ENCODE measurements around the gene DIMT1. TPM values are rescaled to one million over a fixed set of nuclear protein-coding genes. Genes with fewer than 3 reads are reported as not detected.

The DIMT1 gene
- total RNA-seq, 1 donor from 2014 or later = 49.3 TPM

DNA sequence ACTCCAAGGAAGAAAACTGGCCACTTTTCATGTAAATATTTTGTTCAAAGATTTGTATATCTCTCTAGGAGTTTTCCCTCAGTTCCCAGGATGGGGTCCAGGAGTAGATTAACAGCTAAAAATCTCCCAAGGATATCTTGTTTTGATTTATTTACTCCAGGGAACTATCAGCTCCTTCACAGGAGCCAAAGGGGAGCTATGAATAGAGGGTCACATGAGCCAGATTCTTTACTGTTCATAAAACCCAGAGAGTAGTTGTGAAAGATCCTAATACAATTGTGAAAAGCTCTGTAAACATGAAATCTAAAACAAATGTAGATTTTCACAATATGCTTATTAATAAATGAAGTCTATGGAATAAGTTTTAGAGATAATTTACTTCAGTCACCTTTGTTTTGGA is 16.9 kb downstream of the DIMT1 start:
- peaks cover 49% of the 10 kb centered on the region for H3K36me3 Mint-ChIP-seq (ENCODE audit: low read depth)
- no peaks in the 10 kb centered on the region for H3K27me3 Mint-ChIP-seq
- H3K27ac Mint-ChIP-seq = no peak overlapping the region
- H3K4me1 Mint-ChIP-seq = peaks cover 7% of the 10 kb centered on the region
- intact Hi-C loops (cut with micrococcal nuclease) = no loop called here
- no peak overlapping the region for H3K4me3 Mint-ChIP-seq
- no peaks in the 10 kb centered on the region for H3K9me3 Mint-ChIP-seq
- DNase-seq = no peak

DNA sequence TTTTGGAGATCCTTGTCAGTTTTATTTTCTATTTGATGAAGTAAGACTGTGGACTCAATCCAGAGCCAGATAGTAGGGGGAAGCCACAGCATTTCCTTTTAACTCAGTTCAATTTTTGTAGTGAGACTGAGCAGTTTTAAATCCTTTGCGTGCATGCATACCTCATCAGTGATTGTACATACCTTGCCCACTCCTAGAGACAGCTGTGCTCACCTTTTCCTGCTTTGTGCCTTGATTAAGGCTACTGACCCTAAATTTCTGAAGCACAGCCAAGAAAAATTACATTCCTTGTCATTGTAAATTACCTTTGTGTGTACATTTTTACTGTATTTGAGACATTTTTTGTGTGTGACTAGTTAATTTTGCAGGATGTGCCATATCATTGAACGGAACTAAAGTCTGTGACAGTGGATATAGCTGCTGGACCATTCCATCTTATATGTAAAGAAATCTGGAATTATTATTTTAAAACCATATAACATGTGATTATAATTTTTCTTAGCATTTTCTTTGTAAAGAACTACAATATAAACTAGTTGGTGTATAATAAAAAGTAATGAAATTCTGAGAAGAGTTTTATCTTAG is 17.8 kb downstream of the DIMT1 start:
- no peak overlapping the region for H3K4me3 Mint-ChIP-seq
- no peaks in the 10 kb centered on the region for H3K9me3 Mint-ChIP-seq
- peaks cover 5% of the 10 kb centered on the region for H3K4me1 Mint-ChIP-seq
- peak; percentile 39 for DNase-seq
- peak overlapping the region; percentile 45 for H3K27ac Mint-ChIP-seq
- intact Hi-C loops (cut with micrococcal nuclease) = no loop called here
- H3K36me3 Mint-ChIP-seq (ENCODE audit: low read depth) = peaks cover 52% of the 10 kb centered on the region
- no peaks in the 10 kb centered on the region for H3K27me3 Mint-ChIP-seq

DNA sequence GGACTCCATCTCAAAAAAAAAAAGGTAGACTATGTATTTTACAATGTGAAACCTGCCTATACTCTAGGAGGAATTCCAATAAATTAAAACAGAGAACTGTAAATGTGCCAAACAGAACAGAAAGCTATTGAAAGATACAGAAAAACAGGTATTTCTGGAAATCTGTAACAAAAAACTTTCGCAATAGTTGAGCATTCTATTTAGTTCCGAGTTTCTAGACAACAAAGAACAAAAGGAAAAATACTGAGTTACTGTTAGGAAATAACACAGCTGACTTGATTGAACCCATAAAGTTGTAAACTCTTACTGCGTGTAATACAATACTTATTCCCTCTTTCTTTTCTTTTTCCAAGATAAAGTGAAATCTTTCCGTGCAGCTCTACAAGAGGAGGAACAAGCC is 18.6 kb downstream of the DIMT1 start:
- Mint-ChIP-seq H3K9me3 (no peaks in the 10 kb centered on the region), H3K36me3 (ENCODE audit: low read depth) (peaks cover 52% of the 10 kb centered on the region)

GRCh38 chr5:62376064-62376463 is 27.6 kb downstream of the DIMT1 start:
- Mint-ChIP-seq H3K4me3 (no peak overlapping the region), H3K27me3 (no peaks in the 10 kb centered on the region), H3K4me1 (peaks cover 4% of the 10 kb centered on the region), H3K9me3 (no peaks in the 10 kb centered on the region), H3K27ac (no peak overlapping the region), H3K36me3 (ENCODE audit: low read depth) (peaks cover 62% of the 10 kb centered on the region)
- intact Hi-C loops (cut with micrococcal nuclease) = loop anchor here (2.0 kb wide), 1 partner anchor 17 kb away; no protein-coding TSS in a partner anchor
- no peak for DNase-seq

More for the DNA sequence above, 18.6 kb downstream of the DIMT1 start:
- Mint-ChIP-seq H3K4me3 (no peak overlapping the region), H3K4me1 (no peaks in the 10 kb centered on the region), H3K27ac (peak overlapping the region; percentile 45), H3K27me3 (no peaks in the 10 kb centered on the region)
- no peak for DNase-seq
- intact Hi-C loops (cut with micrococcal nuclease) = no loop called here

- no peaks in the 10 kb centered on the region for H3K27me3 Mint-ChIP-seq
- H3K27ac Mint-ChIP-seq = no peak overlapping the region
Observed at GRCh38 chr5:62375627-62376026, 28.1 kb downstream of the DIMT1 start.

DNA sequence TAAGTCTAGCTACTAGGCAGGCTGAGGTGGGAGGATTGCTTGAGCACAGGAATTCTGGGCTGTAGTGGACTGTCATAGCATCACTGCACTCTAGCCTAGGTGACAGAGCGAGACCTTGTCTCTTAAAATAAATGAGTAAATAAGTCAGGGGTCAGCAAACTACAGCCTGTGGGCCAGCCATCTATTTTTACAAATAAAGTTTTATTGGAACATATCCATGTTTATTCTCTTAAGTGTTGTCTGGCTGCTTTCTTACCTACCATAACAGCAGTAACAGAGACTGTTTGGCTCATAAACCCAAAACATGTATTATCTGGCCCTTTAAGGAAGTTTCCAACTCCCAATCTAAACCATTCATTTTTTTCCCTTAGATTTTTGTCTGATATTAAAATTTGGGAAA is 29.6 kb downstream of the DIMT1 start:
- H3K9me3 Mint-ChIP-seq = no peaks in the 10 kb centered on the region
- H3K4me1 Mint-ChIP-seq = peaks cover 7% of the 10 kb centered on the region
- intact Hi-C loops (cut with micrococcal nuclease) = no loop called here
- no peak for DNase-seq
- H3K27ac Mint-ChIP-seq = no peak overlapping the region
- no peak overlapping the region for H3K4me3 Mint-ChIP-seq
- H3K36me3 Mint-ChIP-seq (ENCODE audit: low read depth) = peaks cover 53% of the 10 kb centered on the region
- H3K27me3 Mint-ChIP-seq = no peaks in the 10 kb centered on the region

More at GRCh38 chr5:62375627-62376026, 28.1 kb downstream of the DIMT1 start:
- no peak for DNase-seq
- no peak overlapping the region for H3K4me3 Mint-ChIP-seq
- H3K4me1 Mint-ChIP-seq = peaks cover 5% of the 10 kb centered on the region
- intact Hi-C loops (cut with micrococcal nuclease) = loop anchor here (2.0 kb wide), 1 partner anchor 17 kb away; no protein-coding TSS in a partner anchor
- H3K36me3 Mint-ChIP-seq (ENCODE audit: low read depth) = peaks cover 60% of the 10 kb centered on the region
- H3K9me3 Mint-ChIP-seq = no peaks in the 10 kb centered on the region

DNA sequence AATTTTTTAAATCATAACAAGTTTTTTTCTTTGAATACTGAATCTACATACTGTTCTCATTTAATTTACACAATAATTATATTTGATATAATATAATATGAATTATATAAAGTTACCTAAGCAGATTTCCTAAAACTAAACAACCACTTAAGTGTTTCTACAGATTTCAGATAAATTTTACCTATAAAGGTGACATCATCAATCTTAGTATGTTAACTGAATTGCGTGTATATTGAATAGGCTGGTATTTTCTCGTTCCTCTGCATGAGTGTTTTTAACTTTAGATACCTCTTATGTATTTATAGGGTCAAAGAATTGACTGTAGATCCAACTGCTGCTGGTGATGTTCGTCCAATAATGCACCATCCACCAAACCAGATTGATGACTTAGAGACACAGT is 30.3 kb downstream of the DIMT1 start:
- peaks cover 9% of the 10 kb centered on the region for H3K4me1 Mint-ChIP-seq
- H3K4me3 Mint-ChIP-seq = no peak overlapping the region
- DNase-seq = no peak
- peaks cover 51% of the 10 kb centered on the region for H3K36me3 Mint-ChIP-seq (ENCODE audit: low read depth)
- H3K27me3 Mint-ChIP-seq = no peaks in the 10 kb centered on the region
- no peaks in the 10 kb centered on the region for H3K9me3 Mint-ChIP-seq
- intact Hi-C loops (cut with micrococcal nuclease) = no loop called here
- H3K27ac Mint-ChIP-seq = no peak overlapping the region

GRCh38 chr5:62372600-62372999 is 31.1 kb downstream of the DIMT1 start:
- intact Hi-C loops (cut with micrococcal nuclease) = no loop called here
- DNase-seq = no peak
- Mint-ChIP-seq H3K27me3 (no peaks in the 10 kb centered on the region), H3K9me3 (no peaks in the 10 kb centered on the region), H3K27ac (no peak overlapping the region), H3K4me1 (peaks cover 9% of the 10 kb centered on the region), H3K4me3 (no peak overlapping the region), H3K36me3 (ENCODE audit: low read depth) (peaks cover 46% of the 10 kb centered on the region)

DNA sequence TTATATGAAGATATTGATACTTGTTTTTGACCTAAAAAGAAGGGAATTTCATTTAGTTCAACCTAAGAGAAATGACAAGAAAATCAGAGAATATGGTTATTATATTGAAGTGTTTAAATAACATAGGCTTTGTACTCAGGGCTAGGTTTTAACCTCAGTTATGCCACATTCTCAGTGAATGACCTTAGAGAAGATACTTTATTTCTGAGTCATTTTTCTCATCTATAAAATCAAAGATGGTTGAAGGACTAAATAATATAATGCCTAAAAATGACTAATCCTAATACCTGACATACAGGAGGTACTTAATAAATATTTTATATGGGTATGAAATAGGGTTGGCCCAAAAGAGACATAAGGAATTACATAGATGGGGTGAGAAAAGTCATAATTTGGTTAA is 32.3 kb downstream of the DIMT1 start:
- Mint-ChIP-seq H3K4me3 (no peak overlapping the region), H3K36me3 (ENCODE audit: low read depth) (peaks cover 48% of the 10 kb centered on the region), H3K27me3 (no peaks in the 10 kb centered on the region), H3K9me3 (no peaks in the 10 kb centered on the region), H3K27ac (no peak overlapping the region), H3K4me1 (peaks cover 11% of the 10 kb centered on the region)
- no peak for DNase-seq
- intact Hi-C loops (cut with micrococcal nuclease) = no loop called here

GRCh38 chr5:62369039-62369438 is 34.7 kb downstream of the DIMT1 start:
- peaks cover 57% of the 10 kb centered on the region for H3K36me3 Mint-ChIP-seq (ENCODE audit: low read depth)
- no peaks in the 10 kb centered on the region for H3K9me3 Mint-ChIP-seq
- no peak for DNase-seq
- no peak overlapping the region for H3K4me3 Mint-ChIP-seq
- H3K27ac Mint-ChIP-seq = peak overlapping the region; percentile 68
- H3K4me1 Mint-ChIP-seq = peaks cover 8% of the 10 kb centered on the region
- intact Hi-C loops (cut with micrococcal nuclease) = loop anchor here (2.0 kb wide), 1 partner anchor 22 kb away; no protein-coding TSS in a partner anchor
- H3K27me3 Mint-ChIP-seq = no peaks in the 10 kb centered on the region

- intact Hi-C loops (cut with micrococcal nuclease) = no loop called here
- H3K27ac Mint-ChIP-seq = no peak overlapping the region
- no peaks in the 10 kb centered on the region for H3K9me3 Mint-ChIP-seq
- H3K36me3 Mint-ChIP-seq (ENCODE audit: low read depth) = peaks cover 55% of the 10 kb centered on the region
- no peak for DNase-seq
- peaks cover 4% of the 10 kb centered on the region for H3K4me1 Mint-ChIP-seq
- H3K27me3 Mint-ChIP-seq = no peaks in the 10 kb centered on the region
- no peak overlapping the region for H3K4me3 Mint-ChIP-seq
Observed at GRCh38 chr5:62362701-62363100, 41.0 kb downstream of the DIMT1 start.

GRCh38 chr5:62354028-62354874 is 49.5 kb downstream of the DIMT1 start:
- H3K27ac Mint-ChIP-seq = no peak overlapping the region
- no peak overlapping the region for H3K4me3 Mint-ChIP-seq
- H3K27me3 Mint-ChIP-seq = no peaks in the 10 kb centered on the region
- intact Hi-C loops (cut with micrococcal nuclease) = loop anchor here (1.0 to 2.0 kb wide), 2 partner anchors 47 to 130 kb away; partner anchors contain the start of gene KIF2A
- H3K9me3 Mint-ChIP-seq = no peaks in the 10 kb centered on the region
- peak; percentile 72 for DNase-seq
- peaks cover 9% of the 10 kb centered on the region for H3K4me1 Mint-ChIP-seq
- H3K36me3 Mint-ChIP-seq (ENCODE audit: low read depth) = peaks cover 47% of the 10 kb centered on the region

- H3K36me3 Mint-ChIP-seq (ENCODE audit: low read depth) = peaks cover 41% of the 10 kb centered on the region
Observed at GRCh38 chr5:62348723-62349481, 54.8 kb downstream of the DIMT1 start.

GRCh38 chr5:62347928-62348327 is 55.8 kb downstream of the DIMT1 start:
- peak overlapping the region; percentile 20 for H3K27ac Mint-ChIP-seq
- no peaks in the 10 kb centered on the region for H3K9me3 Mint-ChIP-seq
- DNase-seq = no peak
- H3K27me3 Mint-ChIP-seq = no peaks in the 10 kb centered on the region
- peaks cover 46% of the 10 kb centered on the region for H3K36me3 Mint-ChIP-seq (ENCODE audit: low read depth)
- intact Hi-C loops (cut with micrococcal nuclease) = no loop called here
- peaks cover 22% of the 10 kb centered on the region for H3K4me1 Mint-ChIP-seq
- no peak overlapping the region for H3K4me3 Mint-ChIP-seq

More at GRCh38 chr5:62348723-62349481, 54.8 kb downstream of the DIMT1 start:
- Mint-ChIP-seq H3K4me3 (no peak overlapping the region), H3K27ac (peak overlapping the region; percentile 35), H3K27me3 (no peaks in the 10 kb centered on the region), H3K9me3 (no peaks in the 10 kb centered on the region), H3K4me1 (peaks cover 12% of the 10 kb centered on the region)
- intact Hi-C loops (cut with micrococcal nuclease) = no loop called here
- no peak for DNase-seq

All from activated CD4-positive, alpha-beta T cell treated with anti-CD3 and anti-CD28 coated beads, Interleukin-2, amount 10 ng/mL, durations not matched to agents 24 days and 14 days (primary cell).